Heart left ventricle (tissue), 13 donors: Measurements from ENCODE around the gene LRP1B.

Experiments used
- POLR2A ChIP-seq, 2 donors: fragments of 450-650 bp; IDR thresholded peaks; one replicate each; pipeline ENCODE4 v1.6.1; 2017; ENCODE audit warnings: antibody characterized with exemption in 2 of 2, mild to moderate bottlenecking in 2 of 2, moderate library complexity in 2 of 2
- TF ChIP-seq, protein P1 (sequence below), 12 donors: fragments of 200-600 bp; sonication (generic) in 4 of 12; IDR thresholded peaks; one replicate each; pipeline versions ENCODE4 v1.5.0 to v1.8.0; 2018 to 2022; ENCODE audit warnings: antibody characterized with exemption in 12 of 12, mild to moderate bottlenecking in 5 of 12
- donor health status: ischemic (EF 13 %, LVEDD 7.1; RV severe dilation, severe dysfunction).
- donor health status: DM: no; HTN: yes; CAD: no.
- donor health status: DM: no; HTN: no; CAD: no.
- donor health status: ischemic (EF 25% LVEDD 6.9; RV normal size, moderate dysfunction).
- donor health status: ischemic (EF 25% LVEDD 5.7; RV mildly dilated, moderate dysfunction).
- donor health status: ischemic (EF 35%, LVEDD 5.7; RV mildly dilated, moderate dysfunction).
- donor health status: nonischemic (EF 11% LVEDD 7.7; RV severe dilation, severe dysfunction).
- donor health status: DM: yes; HTN: yes; CAD: no.
- donor health status: PGD.
- donor health status: ischemic (EF 29% LVEDD 5.4; RV normal size, mild dysfunction).
- donor health status: nonischemic (EF 23%, LVEDD 6.1; RV moderate dilation, normal function).

DNA sequence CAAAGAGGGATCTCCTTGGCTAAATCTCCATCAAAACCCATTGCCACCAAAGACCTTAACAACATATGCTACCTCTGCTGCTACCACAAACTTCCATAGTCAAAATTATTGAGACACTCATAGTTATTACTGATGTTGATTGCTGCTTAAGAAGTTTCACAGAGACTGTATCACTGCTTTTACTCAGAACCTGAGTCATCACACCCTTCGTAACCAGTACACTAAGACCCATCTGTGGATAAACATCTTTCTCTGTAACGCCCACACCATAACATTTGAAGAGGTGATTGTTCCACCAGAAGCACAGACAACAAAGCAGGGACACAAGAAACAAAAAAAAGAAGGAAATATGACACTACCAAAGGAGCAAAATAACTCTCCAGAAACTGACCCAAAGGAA lies 1563.1 kb downstream of the LRP1B start:
- TF ChIP-seq, protein P1, sequence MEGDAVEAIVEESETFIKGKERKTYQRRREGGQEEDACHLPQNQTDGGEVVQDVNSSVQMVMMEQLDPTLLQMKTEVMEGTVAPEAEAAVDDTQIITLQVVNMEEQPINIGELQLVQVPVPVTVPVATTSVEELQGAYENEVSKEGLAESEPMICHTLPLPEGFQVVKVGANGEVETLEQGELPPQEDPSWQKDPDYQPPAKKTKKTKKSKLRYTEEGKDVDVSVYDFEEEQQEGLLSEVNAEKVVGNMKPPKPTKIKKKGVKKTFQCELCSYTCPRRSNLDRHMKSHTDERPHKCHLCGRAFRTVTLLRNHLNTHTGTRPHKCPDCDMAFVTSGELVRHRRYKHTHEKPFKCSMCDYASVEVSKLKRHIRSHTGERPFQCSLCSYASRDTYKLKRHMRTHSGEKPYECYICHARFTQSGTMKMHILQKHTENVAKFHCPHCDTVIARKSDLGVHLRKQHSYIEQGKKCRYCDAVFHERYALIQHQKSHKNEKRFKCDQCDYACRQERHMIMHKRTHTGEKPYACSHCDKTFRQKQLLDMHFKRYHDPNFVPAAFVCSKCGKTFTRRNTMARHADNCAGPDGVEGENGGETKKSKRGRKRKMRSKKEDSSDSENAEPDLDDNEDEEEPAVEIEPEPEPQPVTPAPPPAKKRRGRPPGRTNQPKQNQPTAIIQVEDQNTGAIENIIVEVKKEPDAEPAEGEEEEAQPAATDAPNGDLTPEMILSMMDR (IDR thresholded peaks at IDR 0.05) = no peak
- TF ChIP-seq POLR2A (IDR thresholded peaks at IDR 0.05) = no peak
